Jurkat, Clone E6-1 (cell line): ENCODE results near the gene TMIGD1.

ENCODE experiments used
- DNase-seq: peaks from one replicate; pipeline ENCODE4 v3.0.0-alpha.2; 2011; ENCODE audit warnings: low read depth, low spot score
- H3K4me3 ChIP-seq: 2 replicates; pipeline ENCODE4 v1.5.1; 2011; ENCODE audit warnings: mild to moderate bottlenecking, low read length, control low read depth, moderate library complexity

The TMIGD1 gene

GRCh38 chr17:30300818-30301217, 33.0 kb downstream of the TMIGD1 start:
- no peak overlapping the region for H3K4me3 ChIP-seq
- DNase-seq = no peak

GRCh38 chr17:30299000-30299399, 34.9 kb downstream of the TMIGD1 start:
- H3K4me3 ChIP-seq = no peak overlapping the region
- DNase-seq = no peak

- no peak overlapping the region for H3K4me3 ChIP-seq
- no peak for DNase-seq
Observed at GRCh38 chr17:30297715-30298114, 36.1 kb downstream of the TMIGD1 start.

GRCh38 chr17:30296499-30297080, 37.3 kb downstream of the TMIGD1 start:
- DNase-seq = no peak

GRCh38 chr17:30292286-30292858, 41.5 kb downstream of the TMIGD1 start:
- peak overlapping the region; percentile 79 for H3K4me3 ChIP-seq
- DNase-seq = no peak

More at GRCh38 chr17:30296499-30297080, 37.3 kb downstream of the TMIGD1 start:
- no peak overlapping the region for H3K4me3 ChIP-seq

- H3K4me3 ChIP-seq = peak within 1 kb of the TSS; percentile 79
- DNase-seq = peak; percentile 72
Observed at GRCh38 chr17:30291543-30292285, 42.1 kb downstream of the TMIGD1 start, which contains the start of gene BLMH. Gene BLMH, minus strand, starts transcription at chr17:30291944. Its CDS starts 125 bp downstream, at chr17:30291819.

- peak; percentile 14 for DNase-seq
- peak overlapping the region; percentile 79 for H3K4me3 ChIP-seq
Observed at GRCh38 chr17:30290696-30291542, 42.9 kb downstream of the TMIGD1 start.

- no peak overlapping the region for H3K4me3 ChIP-seq
- no peak for DNase-seq
Observed at GRCh38 chr17:30290077-30290476, 43.8 kb downstream of the TMIGD1 start.

GRCh38 chr17:30279156-30279555, 54.7 kb downstream of the TMIGD1 start:
- no peak for DNase-seq
- no peak overlapping the region for H3K4me3 ChIP-seq

- H3K4me3 ChIP-seq = no peak overlapping the region
- no peak for DNase-seq
Observed at GRCh38 chr17:30278032-30278431, 55.8 kb downstream of the TMIGD1 start.

- H3K4me3 ChIP-seq = no peak overlapping the region
- no peak for DNase-seq
Observed at GRCh38 chr17:30275911-30276310, 57.9 kb downstream of the TMIGD1 start.

- H3K4me3 ChIP-seq = no peak overlapping the region
- DNase-seq = no peak
Observed at GRCh38 chr17:30274887-30275286, 59.0 kb downstream of the TMIGD1 start.

GRCh38 chr17:30273373-30273772, 60.5 kb downstream of the TMIGD1 start:
- DNase-seq = no peak
- H3K4me3 ChIP-seq = no peak overlapping the region

- no peak overlapping the region for H3K4me3 ChIP-seq
- no peak for DNase-seq
Observed at GRCh38 chr17:30271102-30271501, 62.8 kb downstream of the TMIGD1 start.

- H3K4me3 ChIP-seq = no peak overlapping the region
- DNase-seq = no peak
Observed at GRCh38 chr17:30267625-30268024, 66.2 kb downstream of the TMIGD1 start.
